TTC549 (cell line): ENCODE results near the gene SMIM43.
"Not testable (repeated sequence)": the region's sequence is repeated elsewhere in the genome, so short reads cannot be mapped to it uniquely, and the experiment has no call there.

Source experiments
- FAIRE-seq: peaks from 2 replicates; lab custom pipeline; 2012; peaks lifted over from hg19 to GRCh38; lab: Jason Lieb, UNC

SMIM43 gene

DNA sequence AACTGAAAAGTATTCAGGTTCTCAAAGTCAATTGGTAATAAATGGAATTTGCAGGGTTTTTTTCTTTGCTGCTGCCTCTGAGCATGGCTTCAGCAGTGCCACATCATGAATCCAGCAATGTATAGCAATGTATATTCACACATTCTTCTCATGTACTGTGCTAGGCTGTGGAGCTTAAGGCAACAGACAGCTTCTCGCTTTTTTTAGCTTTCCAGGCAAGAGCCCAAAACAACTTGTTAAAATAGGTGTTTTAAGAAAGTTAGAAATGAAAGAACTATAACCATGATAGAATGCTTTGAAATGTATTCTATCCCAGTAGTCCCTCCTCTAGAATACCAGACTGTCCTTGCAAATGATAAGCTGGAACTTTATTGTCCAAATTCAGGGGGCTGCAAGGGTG lies 30.4 kb downstream of the SMIM43 start:
- FAIRE-seq, result no peak

DNA sequence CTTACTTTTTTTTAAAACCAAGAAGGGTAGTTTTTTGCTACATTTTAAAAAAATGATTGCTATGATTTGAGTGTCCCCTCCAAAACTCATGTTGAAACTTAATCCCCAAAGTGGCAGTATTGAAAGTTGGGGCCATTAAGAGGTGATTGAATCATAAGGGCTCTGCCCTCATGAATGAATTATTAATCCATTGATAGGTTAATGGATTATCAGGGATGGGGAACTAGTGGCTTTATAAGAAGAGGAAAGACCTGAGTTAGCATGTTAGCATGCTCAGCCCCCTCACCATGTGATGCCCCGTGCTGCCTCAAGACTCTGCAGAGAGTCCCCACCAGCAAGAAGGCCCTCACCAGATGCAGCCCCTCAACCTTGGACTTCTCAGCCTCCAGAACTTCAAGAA lies 31.0 kb downstream of the SMIM43 start:
- FAIRE-seq, result no peak

DNA sequence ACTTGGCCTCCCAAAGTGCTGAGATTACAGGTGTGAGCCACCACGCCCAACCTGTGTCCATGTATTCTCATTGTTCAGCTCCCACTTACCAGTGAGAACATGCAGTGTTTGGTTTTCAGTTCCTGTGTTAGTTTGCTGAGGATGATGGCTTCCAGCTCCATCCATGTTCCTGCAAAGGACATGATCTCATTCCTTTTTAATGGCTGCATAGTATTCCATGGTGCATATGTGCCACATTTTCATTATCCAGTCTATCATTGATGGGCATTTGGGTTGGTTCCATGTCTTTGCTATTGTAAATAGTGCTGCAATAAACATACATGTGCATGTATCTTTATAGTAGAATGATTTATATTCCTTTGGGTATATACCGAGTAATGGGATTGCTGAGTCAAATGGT lies 35.2 kb downstream of the SMIM43 start:
- not testable (repeated sequence) for FAIRE-seq

DNA sequence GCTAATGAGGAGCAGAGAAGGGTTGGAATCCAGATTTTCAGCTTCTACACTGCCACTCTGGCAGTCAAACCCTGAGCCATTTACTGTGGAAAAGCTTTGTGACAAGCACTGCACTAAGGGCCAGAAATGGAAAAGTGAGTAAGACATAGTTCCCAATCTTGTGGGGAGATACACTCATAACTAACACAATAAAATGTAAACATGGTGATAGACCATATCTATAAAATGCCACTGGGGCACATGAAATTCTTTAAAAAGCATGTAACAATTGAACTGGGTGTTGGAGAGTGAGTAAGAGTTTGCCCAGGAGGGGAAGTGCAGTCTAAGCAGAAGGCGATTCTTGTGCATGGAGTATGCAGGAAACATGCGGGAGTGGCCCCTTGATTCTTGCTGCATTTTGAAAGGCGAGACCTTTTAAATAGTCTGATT lies 36.2 kb downstream of the SMIM43 start:
- no peak for FAIRE-seq

DNA sequence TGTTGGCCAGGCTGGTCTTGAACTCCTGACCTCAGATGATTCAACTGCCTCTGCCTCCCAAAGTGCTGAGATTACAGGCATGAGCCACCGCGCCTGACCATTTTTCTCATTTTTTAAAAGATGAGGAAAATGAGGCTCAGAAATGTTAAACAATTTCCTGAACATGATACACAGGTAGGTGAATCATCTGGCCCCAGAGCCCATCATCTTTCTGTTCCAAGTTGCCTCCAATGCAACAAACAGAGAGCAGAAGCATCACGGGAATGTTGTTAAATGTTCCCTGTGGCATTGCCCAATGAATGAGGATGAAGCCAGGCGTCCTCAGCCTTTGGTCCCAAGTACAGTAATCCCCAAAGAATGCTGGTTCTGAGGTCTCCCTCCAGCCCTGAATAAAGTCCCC lies 36.9 kb downstream of the SMIM43 start:
- no peak for FAIRE-seq

DNA sequence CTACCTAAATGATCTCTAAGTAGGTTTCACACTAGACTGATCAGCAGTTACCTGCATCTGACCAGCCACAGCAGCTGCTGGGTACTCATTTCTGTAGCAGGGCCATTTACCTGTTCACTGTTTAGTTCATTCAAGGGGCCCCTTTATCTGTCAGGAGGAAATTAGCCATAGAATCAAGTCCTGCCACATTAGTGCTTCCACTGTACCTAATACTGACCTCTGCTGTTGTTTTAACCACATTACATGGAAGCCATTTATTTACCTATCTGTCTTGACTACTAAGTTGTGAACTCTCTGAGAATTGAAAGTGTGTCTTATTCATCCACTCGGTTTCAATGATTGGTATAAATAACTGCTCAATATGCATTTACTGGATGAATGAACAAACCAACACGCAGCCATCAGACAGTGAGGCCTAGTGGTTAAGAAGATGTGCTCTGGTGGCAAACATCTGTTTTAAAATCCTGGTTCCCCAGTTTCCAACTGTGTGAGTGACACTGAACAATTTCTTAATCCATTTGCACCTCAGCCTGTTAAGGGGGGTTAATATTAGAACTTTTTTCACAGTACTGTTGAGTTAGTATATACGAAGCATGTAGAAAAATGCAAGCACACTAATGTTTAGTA lies 38.2 kb downstream of the SMIM43 start:
- peak; percentile 86 for FAIRE-seq

DNA sequence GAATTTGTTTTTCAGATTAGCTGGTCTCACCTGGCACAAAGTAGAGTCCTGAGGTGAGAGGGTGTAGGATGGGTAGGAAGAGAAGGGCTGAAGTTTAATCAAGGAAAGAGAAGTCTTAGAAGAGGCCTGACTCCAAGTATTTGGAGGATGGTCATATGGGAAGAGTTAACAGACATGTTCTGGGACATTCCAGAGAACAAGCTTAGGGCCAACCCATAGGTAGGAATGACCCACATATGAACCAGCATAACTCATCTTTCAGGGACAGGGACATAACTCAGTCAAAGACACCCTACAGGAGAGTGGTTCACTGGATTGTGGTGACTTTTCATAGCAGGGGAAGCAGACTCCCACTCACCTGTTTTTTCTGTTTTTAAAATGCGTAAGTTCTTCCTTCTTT lies 40.3 kb downstream of the SMIM43 start:
- no peak for FAIRE-seq

DNA sequence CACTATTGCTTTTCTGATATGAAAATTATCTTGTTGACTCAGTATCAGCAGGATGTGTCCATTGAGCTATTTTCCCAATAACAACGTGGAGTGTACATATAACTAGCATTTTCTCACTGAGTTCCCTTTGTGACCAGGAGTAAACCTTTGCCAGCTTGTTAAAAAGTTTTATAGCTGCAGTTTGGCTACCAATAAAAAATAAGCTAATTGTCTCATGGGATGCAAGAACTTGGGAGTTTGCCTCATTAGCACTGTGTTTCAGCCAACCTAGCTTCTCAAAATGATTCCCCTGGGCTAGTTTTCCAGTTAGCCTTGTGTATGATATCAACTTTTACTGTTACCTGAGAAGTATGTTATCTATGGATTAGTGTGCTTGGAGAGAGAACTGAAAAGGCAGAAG lies 43.3 kb downstream of the SMIM43 start:
- no peak for FAIRE-seq

DNA sequence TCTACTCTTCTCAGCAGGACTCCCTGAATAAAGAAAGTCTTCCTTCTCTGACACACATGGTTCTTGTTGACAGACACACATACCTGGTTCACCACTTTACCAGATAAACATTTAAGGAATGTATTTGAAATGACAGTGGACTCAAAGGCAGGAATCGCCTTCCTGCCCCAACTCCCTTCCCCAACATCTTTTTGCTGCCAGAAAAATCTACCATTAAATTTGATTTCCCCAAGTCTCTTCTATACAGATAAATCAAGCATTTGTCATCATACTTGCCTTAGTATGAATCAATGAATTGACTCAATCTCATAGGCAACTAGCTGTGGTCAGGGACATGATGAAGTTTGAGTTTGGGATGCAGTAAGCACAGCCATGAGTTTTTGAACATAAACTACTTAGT lies 44.9 kb downstream of the SMIM43 start:
- no peak for FAIRE-seq

DNA sequence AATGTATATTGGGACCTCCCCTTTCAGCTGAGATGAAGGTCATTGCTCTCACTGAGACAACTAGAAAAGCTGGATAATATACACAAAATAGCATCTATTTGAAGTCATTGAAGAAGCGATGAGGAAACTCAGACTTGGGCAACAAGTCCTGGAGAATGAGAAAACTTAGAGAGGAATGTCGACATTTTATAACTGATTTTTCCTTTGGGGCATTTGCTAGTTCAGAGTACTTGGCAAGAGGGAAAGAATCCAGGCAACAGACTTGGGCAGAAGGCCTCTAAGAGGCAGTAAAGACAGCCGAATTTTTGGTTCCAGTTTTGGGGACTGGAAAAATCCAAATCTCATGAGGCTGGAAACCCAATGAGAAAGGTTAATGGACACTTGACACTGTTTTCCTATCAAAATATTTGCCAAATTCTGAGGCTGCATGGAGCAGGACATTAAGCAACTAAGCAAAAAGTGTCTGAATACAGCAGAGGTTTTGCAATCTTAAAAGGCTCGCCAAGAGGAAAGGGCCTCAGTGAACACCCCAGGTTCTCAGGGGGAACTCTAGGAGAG lies 47.2 kb downstream of the SMIM43 start:
- no peak for FAIRE-seq

DNA sequence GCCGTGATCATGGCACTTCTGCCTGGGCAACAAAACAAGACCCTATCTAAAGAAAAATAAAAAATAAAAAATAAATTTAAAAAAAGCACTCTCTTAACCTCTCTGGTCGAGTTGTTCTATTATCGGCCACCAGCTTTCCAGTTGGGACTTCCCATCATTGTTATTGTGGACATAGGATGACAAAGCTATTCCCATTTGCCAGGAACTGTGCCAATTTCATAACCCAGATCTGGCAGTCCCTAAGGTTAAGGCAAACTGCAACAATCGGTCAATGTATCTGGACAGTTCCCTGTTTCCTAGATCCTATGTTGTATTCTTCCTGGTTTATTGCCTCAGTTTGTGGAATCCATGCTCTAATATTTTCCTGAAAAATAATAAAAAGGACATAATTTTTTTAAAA lies 50.4 kb downstream of the SMIM43 start:
- no peak for FAIRE-seq

DNA sequence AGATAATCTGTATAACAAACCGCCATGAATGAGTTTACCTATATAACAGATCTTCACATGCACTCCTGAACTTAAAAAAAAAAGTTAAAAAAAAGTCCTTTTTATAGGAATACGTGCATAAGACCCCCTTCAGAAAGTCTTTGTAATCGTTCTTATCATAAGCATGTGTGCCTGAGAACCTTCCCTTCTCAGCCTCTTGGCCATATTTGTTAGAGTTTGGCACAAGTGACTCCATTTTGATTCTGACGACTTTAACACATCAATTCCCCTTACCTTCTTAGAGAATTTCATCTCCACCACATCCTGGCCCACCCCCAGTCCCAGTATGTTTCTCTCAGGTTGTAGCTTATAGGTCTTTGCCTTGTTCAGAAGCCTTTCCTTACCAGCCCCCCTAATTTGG lies 52.2 kb downstream of the SMIM43 start:
- no peak for FAIRE-seq

DNA sequence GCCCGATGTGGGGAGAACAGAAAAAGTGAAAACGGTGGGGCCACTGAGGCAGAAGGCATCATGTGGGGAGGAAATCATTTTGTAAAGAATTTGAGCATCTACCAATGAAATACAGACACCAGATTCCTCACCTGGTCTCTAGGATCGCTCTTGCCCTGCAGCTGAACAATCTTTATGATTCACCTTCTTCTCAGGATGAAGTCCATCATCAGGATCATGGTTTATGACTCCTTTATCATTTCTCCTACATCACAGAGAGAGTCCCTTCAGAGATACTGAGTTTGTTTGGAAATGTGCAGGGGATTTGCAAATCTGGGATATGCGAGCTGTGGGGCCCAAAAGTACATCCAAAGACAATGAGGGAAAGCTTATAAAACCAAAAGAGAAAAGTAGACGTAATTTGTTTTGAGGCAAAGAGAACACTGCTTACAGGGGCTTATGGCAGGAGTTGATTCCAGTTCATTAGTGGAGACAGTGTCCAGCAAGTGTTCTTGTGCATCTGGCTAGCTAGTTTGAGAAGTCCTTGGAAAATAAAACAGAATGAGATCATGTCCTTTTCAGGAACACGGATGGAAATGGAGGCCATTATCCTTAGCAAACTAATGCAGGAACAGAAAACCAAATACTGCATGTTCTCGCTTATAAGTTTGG lies 52.8 kb downstream of the SMIM43 start:
- FAIRE-seq, result no peak

DNA sequence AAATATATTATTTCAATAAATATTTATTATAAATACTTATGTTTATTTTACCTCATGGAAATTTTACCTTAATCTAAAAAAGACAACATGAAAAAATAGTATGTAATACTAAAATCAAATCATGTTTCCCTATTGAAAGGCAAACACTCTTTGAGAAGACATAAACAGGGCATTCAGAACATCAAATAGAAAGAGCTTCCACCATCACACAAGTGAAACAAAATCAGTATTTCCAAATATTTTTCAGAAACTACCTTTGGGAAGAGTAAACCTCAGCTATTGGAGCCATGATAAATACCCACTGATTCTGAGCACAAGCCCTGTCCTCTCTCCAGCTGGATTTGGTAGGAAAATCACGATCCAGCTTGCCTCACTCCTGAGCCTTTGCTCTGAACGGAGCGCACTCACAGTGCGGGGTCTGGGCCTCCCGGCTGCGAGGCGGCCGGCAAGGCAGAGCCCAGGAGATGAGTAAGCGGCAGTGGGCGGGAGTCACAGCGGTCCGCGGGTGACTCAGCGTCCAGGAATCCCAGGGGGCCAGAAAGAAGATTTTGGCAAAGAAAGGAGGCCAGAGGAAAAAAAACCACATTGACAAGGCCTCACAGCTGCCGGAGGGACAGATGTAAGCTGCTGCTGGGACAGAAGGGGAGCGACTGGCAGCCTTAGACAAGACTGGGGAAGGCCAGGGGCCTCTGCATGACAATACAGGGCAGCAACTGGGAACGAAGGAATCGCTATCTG lies 53.5 kb downstream of the SMIM43 start:
- no peak for FAIRE-seq

DNA sequence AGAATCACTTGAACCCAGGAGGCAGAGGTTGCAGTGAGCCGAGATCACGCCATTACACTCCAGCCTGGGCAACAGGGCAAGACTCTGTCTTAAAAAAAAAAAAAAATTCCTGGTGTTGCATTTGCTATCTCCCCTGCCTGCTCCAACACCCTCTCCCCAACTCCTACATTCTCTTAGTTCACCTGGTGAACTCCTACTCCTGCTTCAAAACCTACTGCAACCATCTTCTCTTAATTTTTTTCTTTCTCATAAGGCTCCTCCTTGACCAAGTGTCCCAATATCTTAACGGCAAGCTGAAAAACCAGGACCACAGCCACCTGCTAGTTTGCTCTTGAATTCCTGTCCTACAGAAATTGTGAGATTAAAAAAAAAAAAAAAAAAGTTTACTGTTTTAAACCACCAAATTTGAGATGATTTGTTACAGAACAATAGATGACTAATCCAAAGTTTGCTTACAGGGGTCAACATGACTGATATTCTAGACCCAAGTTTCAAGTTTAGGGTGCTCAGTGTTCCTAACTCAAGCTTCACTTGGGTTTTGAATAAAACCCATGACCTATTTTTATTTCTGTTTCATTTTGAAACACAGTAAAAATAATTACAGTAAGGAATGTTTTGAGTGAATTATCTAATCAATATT lies 55.1 kb downstream of the SMIM43 start:
- FAIRE-seq, result no peak
